Astrocyte of the spinal cord (primary cell): ENCODE results near the gene CPM.

Source experiments
- DNase-seq: peaks from one replicate; pipeline ENCODE4 v3.0.0; 2011; ENCODE audit warnings: low read depth, low spot score
- H3K4me3 ChIP-seq: 2 replicates; pipeline ENCODE4 v1.5.1; 2011; ENCODE audit warnings: low read depth, mild to moderate bottlenecking, low read length, moderate library complexity
- CTCF ChIP-seq: IDR thresholded peaks from 2 replicates; pipeline ENCODE4 v1.5.1; 2012; ENCODE audit warnings: low read depth, mild to moderate bottlenecking, low read length, inconsistent platforms
- in situ Hi-C: cut with HindIII; loops from 2 replicates; pipeline ENCODE4 v1.10.0; 2017; ENCODE audit warnings: low sequenced_read_pairs

CPM gene

DNA sequence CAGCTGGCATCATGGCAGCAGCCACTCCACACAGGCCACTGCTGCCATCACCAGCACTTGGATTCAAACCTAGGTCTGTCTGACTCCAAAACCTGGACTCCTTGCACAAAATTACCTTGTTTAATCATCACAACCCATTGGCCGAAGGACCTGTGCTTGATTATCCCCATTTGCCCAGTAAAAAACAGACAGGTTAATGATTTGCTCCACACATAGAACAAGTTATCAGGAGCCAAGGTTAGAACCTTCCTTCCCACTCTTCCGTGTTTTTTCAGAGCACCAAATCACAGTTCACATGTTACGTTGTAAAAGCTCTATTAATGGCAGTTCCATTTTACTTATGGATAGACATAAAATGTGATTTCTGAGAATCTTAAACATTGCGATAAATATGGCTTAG is 23.5 kb upstream of the CPM start:
- DNase-seq = no peak
- in situ Hi-C loops = no loop called here
- no peak overlapping the region for H3K4me3 ChIP-seq
- no peak for TF ChIP-seq CTCF

GRCh38 chr12:68954811-68955210 is 21.8 kb upstream of the CPM start:
- in situ Hi-C loops = no loop called here
- TF ChIP-seq CTCF = no peak
- H3K4me3 ChIP-seq = no peak overlapping the region
- DNase-seq = no peak

- in situ Hi-C loops = no loop called here
- no peak for DNase-seq
- no peak overlapping the region for H3K4me3 ChIP-seq
- no peak for TF ChIP-seq CTCF
These were observed 20.6 kb upstream of the CPM start for GRCh38 chr12:68953536-68953935.

DNA sequence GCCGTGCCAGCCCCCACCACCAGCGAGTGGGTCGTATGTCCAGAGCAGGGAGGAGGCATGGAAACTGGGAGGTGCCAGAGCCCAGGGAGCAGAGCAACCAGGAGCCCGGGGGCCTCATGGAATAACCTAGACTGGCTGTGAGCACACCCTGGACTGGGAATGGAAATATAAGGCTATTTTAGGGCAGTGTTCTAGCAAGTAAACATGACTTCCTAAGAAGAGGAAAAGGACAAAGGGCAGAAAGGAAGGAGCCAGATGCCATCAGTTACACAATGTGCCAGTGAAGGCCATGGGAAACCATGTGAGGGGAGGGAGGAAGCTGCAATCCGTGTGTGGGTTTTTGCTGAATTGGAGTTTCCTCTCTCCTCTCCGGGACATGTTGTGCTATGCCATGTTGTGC is 18.7 kb upstream of the CPM start:
- no peak for DNase-seq
- TF ChIP-seq CTCF = no peak
- in situ Hi-C loops = no loop called here

GRCh38 chr12:68950511-68950910 is 17.5 kb upstream of the CPM start:
- no peak overlapping the region for H3K4me3 ChIP-seq
- in situ Hi-C loops = no loop called here
- no peak for TF ChIP-seq CTCF
- DNase-seq = no peak

More for the DNA sequence above, 18.7 kb upstream of the CPM start:
- no peak overlapping the region for H3K4me3 ChIP-seq

DNA sequence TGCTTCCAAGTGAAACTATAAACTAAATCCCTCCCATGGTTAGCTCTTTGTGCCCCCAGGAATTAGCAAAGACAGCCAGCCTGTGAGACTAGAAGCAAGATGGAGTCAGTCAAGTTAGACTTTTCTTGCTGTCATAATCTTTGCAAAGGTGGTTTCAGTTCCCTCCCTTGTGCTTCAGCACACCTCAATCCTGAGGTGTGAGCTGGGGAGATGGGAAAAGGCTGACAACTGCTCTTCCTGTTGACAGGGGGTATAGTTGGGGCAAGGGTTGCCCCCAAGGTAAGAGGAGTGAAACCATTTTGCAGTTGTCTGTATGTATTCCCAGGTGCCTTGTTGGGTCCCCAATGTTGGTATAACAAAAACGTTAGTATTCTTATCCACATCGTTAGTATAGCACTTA is 12.3 kb upstream of the CPM start:
- H3K4me3 ChIP-seq = no peak overlapping the region
- no peak for DNase-seq
- TF ChIP-seq CTCF = no peak
- in situ Hi-C loops = no loop called here
